Calu3 (cell line): ENCODE results near the gene TMEM266. TPM values are rescaled to one million over a fixed set of nuclear protein-coding genes. Genes with fewer than 3 reads are reported as not detected.

Experiments used
- BruUV-seq: library from RNA; stranded (reverse); fragments of 400-500 nt; replicated peaks from 2 replicates; lab custom pipeline; 2021; lab: Mats Ljungman, UMichigan
- CTCF ChIA-PET: fragments of 300-600 bp; sonication (Branson Sonifier 250); formaldehyde crosslinking; loops from one replicate; lab custom pipeline; 2022; ENCODE audit warnings: antibody characterized with exemption; lab: Charles Lee
- DNase-seq: peaks from one replicate; pipeline ENCODE4 v3.0.0; 2022
- H3K27ac Mint-ChIP-seq: one replicate; pipeline ENCODE4 v1.8.0; 2022; ENCODE audit warnings: mixed read lengths; ENCODE audit not compliant: unreplicated experiment
- H3K27me3 Mint-ChIP-seq: one replicate; pipeline ENCODE4 v1.8.0; 2022; ENCODE audit warnings: mixed read lengths; ENCODE audit not compliant: unreplicated experiment
- H3K36me3 Mint-ChIP-seq: one replicate; pipeline ENCODE4 v1.8.0; 2022; ENCODE audit warnings: mild to moderate bottlenecking, moderate library complexity, mixed read lengths; ENCODE audit not compliant: insufficient read depth, unreplicated experiment
- H3K4me1 Mint-ChIP-seq: one replicate; pipeline ENCODE4 v1.8.0; 2022; ENCODE audit warnings: mild to moderate bottlenecking, low read depth, mixed read lengths; ENCODE audit not compliant: unreplicated experiment
- H3K4me3 Mint-ChIP-seq: one replicate; pipeline ENCODE4 v1.8.0; 2022; ENCODE audit warnings: mild to moderate bottlenecking, low read depth, moderate library complexity, mixed read lengths; ENCODE audit not compliant: unreplicated experiment
- H3K9me3 Mint-ChIP-seq: one replicate; pipeline ENCODE4 v1.8.0; 2022; ENCODE audit warnings: low read depth, mixed read lengths; ENCODE audit not compliant: unreplicated experiment
- CTCF ChIP-seq: fragments of 200-600 bp; IDR thresholded peaks from one replicate; pipeline ENCODE4 v1.8.0; 2022; ENCODE audit warnings: antibody characterized with exemption; ENCODE audit not compliant: unreplicated experiment
- intact Hi-C: fragments of 100-400 bp; cut with micrococcal nuclease; formaldehyde crosslinking; loops from one replicate; pipeline ENCODE4 v1.10.0; 2022; ENCODE audit not compliant: unreplicated experiment
- total RNA-seq: library from RNA; stranded (reverse); gene quantifications from 2 replicates; pipeline ENCODE4 v1.2.3, GENCODE V29; 2022

The TMEM266 gene
- total RNA-seq, 1 experiment from 2014 or later: not detected

- Mint-ChIP-seq H3K36me3 (peaks cover 14% of the 10 kb centered on the region), H3K4me3 (peak overlapping the region; percentile 66), H3K27me3 (peaks cover 57% of the 10 kb centered on the region), H3K4me1 (peaks cover 20% of the 10 kb centered on the region), H3K9me3 (no peaks in the 10 kb centered on the region), H3K27ac (no peak overlapping the region)
- DNase-seq: peak; percentile 7
- CTCF ChIA-PET: interaction anchor here (1.2 to 5.5 kb wide), 2 partner anchors 81 to 91 kb away, joined by 4 to 72 read pairs; no protein-coding TSS in a partner anchor
- intact Hi-C loops: no loop called here
- no TSS peak for BruUV-seq
- TF ChIP-seq CTCF: no peak
These were observed 968 bp upstream of the TMEM266 start for GRCh38 chr15:76058714-76059319.

GRCh38 chr15:76060118-76060989 is 569 bp downstream of the TMEM266 start:
- H3K4me1 Mint-ChIP-seq: peaks cover 20% of the 10 kb centered on the region
- no peaks in the 10 kb centered on the region for H3K9me3 Mint-ChIP-seq

GRCh38 chr15:76061700-76062099 is 1.9 kb downstream of the TMEM266 start:
- CTCF ChIA-PET: interaction anchor here (0.6 to 1.2 kb wide), 3 partner anchors 89 to 266 kb away, joined by 3 read pairs; partner anchors contain the start of gene UBE2Q2
- no TSS peak for BruUV-seq
- Mint-ChIP-seq H3K4me1 (peaks cover 17% of the 10 kb centered on the region), H3K27ac (no peak overlapping the region), H3K9me3 (no peaks in the 10 kb centered on the region), H3K4me3 (no peak overlapping the region), H3K36me3 (peaks cover 14% of the 10 kb centered on the region), H3K27me3 (peaks cover 86% of the 10 kb centered on the region)
- intact Hi-C loops: no loop called here
- DNase-seq: no peak
- TF ChIP-seq CTCF: no peak

More at GRCh38 chr15:76060118-76060989, 569 bp downstream of the TMEM266 start:
- CTCF ChIA-PET: interaction anchor here (0.6 to 5.5 kb wide), 4 partner anchors 15 to 774 kb away, joined by 3 to 72 read pairs (median 4); no protein-coding TSS in a partner anchor
- no TSS peak for BruUV-seq
- TF ChIP-seq CTCF: no peak
- H3K36me3 Mint-ChIP-seq: peaks cover 14% of the 10 kb centered on the region
- intact Hi-C loops: no loop called here
- peak overlapping the region; percentile 66 for H3K4me3 Mint-ChIP-seq
- H3K27ac Mint-ChIP-seq: no peak overlapping the region
- DNase-seq: no peak
- H3K27me3 Mint-ChIP-seq: peaks cover 72% of the 10 kb centered on the region

GRCh38 chr15:76062286-76062685 is 2.5 kb downstream of the TMEM266 start:
- H3K36me3 Mint-ChIP-seq: peaks cover 14% of the 10 kb centered on the region
- no peak for DNase-seq
- no peak overlapping the region for H3K27ac Mint-ChIP-seq
- H3K4me3 Mint-ChIP-seq: no peak overlapping the region
- no TSS peak for BruUV-seq
- peaks cover 86% of the 10 kb centered on the region for H3K27me3 Mint-ChIP-seq
- intact Hi-C loops: no loop called here
- peaks cover 11% of the 10 kb centered on the region for H3K4me1 Mint-ChIP-seq
- CTCF ChIA-PET: interaction anchor here (0.8 to 1.2 kb wide), 2 partner anchors 89 to 219 kb away, joined by 3 read pairs; partner anchors contain the start of gene UBE2Q2
- TF ChIP-seq CTCF: no peak
- no peaks in the 10 kb centered on the region for H3K9me3 Mint-ChIP-seq
